GM18907 (cell line): ENCODE results near the gene SRSF4.
"Not testable (repeated sequence)": the region's sequence is repeated elsewhere in the genome, so short reads cannot be mapped to it uniquely, and the experiment has no call there.

Experiments
- ATAC-seq: cut with Tn5 transposase; IDR thresholded peaks from one replicate; pipeline ENCODE4 v1.9.1; 2021; ENCODE audit warnings: mild to moderate bottlenecking, moderate library complexity; ENCODE audit not compliant: unreplicated experiment

Gene SRSF4

GRCh38 chr1:29166291-29166878 lies 15.3 kb downstream of the SRSF4 start:
- ATAC-seq: no peak

- ATAC-seq: no peak
These were observed 17.1 kb downstream of the SRSF4 start for GRCh38 chr1:29164588-29164987.

DNA sequence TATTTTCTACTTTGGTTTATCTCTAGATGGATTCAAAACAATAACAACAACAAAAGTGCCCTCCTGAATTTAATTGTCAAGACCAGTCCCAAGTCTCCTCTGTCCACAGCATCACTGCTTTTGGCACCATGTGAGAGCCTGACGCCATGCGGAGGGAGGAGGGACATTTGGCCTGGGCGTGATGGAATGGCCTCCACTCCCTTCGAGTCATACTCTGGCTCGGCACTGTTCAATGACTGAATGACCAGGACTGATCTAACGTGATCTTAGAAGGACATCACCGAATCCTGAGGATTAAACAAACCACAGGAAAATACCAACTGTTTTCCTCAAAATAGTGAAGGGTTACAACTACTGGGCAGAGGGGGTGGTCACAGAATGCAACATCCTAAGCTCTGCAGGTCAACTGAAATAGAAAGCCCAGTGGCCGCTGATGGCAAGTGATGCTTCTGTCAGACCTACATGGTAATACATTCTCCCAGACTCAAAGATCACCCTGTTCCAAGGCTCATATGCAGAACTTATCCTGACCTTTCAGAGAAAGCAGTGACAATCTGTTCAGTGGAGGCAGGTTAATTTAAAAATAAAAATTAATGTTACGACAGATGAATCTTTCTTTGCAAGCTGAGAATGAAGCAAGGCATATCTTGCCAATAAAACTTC lies 19.1 kb downstream of the SRSF4 start:
- no peak for ATAC-seq

- no peak for ATAC-seq
These were observed 19.7 kb downstream of the SRSF4 start for GRCh38 chr1:29162025-29162424.

GRCh38 chr1:29159773-29160172 lies 21.9 kb downstream of the SRSF4 start:
- no peak for ATAC-seq

DNA sequence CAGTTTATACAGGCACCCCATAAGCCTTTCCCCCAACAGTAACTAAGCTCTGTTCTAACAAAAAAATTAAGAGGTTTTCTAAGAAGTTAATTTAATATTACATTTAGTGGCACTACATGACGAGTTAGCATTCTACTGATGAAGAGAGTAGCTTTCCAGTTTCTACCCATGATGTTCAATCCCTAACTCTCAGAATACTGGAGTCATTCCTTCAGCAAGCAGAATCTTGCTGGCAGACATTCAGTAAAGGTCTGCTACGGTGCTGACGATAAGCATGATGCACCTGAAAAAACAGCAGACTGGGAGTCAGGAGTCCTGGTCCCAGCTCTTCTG lies 24.5 kb downstream of the SRSF4 start:
- no peak for ATAC-seq

GRCh38 chr1:29156543-29157268 lies 25.0 kb downstream of the SRSF4 start:
- ATAC-seq: no peak

DNA sequence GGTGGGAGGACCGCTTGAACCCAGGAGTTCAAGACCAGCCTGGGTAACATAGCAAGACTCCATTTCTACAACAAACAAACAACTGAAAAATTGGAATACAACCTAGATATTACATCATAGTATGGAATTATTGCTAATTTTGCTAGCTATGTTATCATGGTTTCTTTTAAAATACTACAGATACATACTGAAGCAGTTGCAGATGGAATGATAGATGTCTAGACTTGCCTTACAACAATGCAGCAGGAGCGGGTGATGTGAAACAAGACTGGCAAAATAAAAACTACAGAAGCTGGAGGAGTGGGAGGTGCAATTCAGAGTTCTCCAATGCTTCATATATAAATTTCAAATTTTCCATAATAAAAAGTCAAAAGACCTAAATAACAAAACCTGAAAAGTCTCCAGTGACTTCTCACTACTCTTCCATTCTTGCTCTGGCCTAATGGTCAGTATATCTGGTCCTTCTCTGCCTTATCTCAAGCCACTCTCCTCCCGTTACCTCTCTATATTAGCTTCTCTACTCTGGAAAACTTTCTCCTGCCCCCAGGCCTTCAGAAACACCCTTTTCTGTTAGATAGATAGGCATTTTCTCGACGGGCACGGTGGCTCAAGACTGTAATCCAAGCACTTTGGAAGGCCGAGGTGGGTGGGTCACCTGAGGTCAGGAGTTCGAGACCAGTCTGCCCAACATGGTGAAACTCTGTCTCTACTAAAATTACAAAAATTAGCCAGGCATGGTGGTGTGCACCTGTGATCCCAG lies 29.5 kb downstream of the SRSF4 start:
- ATAC-seq: no peak

DNA sequence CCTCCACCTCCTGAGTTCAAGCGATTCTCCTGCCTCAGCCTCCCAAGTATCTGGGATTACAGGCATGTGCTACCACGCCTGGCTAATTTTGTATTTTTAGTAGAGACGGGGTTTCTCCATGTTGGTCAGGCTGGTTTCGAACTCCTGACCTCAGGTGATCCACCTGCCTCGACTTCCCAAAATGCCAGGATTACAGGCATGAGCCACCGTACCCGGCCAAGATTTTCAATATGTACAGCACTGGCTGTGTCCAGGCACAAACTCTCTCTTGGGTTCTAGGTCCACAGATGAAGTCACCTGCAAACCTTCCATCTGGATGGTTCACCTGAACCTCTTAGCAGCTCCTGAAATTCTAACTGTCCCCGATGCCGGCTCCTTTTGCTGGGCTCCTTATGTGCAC lies 31.4 kb downstream of the SRSF4 start:
- not testable (repeated sequence) for ATAC-seq

- no peak for ATAC-seq
These were observed 32.8 kb downstream of the SRSF4 start for GRCh38 chr1:29148656-29149491.

- no peak for ATAC-seq
These were observed 35.8 kb downstream of the SRSF4 start for GRCh38 chr1:29145739-29146437.

DNA sequence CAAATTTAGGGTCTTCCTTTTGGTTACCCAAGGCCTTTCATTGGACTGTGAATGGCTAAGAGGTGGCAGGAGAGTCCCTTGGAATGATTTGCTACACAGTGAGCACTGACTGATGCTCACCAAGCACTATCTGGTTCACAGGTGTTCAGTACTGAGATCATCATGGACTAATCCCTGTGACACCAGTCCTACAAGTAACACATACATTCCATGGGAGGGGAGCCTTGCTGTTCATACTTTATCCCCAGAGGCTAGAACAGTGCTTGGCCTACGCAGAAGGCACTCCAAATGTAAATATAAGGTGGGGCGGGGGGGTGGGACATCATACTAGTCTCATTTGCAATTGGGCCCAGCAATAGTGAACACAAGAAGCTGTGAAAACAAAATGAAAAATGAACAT lies 37.5 kb downstream of the SRSF4 start:
- no peak for ATAC-seq

DNA sequence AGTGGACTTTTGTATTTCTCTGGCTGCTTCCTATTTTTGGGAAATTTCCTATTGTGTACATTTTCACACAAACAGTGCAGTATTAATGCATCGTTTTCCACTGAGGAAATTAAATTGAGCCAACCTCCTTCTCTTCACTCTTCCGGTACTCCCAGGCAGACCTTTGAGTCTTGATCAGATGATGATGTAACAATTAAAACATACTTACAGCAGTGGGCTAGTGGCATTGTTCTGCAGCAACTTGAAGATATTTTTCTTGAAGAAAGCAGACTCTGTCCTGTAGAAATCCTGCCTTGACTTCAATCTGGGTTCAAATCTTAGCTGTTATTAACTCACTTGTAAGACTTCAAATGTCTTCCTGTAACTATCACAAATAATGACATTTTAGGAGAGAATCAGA lies 39.0 kb downstream of the SRSF4 start:
- ATAC-seq: no peak

DNA sequence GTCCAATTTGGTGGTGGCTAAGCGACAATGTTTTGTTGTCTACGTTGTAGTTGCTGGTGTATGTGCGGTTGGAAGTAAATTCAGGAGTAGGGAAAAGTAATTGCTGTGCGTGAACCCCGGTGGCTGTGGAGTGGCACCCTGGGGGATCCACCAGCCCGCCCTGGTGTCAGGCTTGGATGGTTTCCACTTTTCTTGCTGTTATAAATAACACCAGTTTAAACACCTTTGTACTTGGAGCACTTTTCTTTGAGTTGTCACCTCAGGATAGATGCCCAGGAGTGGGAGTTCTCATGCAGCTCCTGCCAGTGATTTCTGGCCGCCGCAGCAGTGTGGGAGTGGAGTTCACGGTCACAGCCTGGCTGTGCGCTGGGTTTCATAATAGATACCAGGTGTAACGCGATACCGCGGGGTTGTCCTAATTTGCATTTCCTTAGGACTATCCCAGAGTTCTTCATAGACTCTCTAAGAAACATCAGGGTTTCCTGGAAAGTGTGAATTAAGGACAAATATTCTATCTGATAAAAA lies 45.2 kb downstream of the SRSF4 start:
- no peak for ATAC-seq

DNA sequence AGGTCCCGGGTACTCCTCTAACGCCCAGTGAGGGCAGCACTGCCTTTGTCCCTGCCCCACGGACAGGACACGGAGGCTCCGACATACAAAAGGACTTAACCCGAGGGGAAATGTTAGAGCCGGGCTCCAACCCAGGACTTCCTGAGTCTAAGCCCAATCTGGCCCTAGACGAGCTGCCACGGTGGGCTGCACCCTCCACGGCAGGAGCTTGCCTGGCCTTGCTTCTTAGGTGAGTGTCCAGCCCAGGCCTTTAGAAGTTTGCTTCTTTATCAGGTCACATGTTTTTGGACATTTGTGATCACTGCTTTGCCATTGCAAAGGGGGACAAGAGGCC lies 47.0 kb downstream of the SRSF4 start:
- ATAC-seq: no peak

DNA sequence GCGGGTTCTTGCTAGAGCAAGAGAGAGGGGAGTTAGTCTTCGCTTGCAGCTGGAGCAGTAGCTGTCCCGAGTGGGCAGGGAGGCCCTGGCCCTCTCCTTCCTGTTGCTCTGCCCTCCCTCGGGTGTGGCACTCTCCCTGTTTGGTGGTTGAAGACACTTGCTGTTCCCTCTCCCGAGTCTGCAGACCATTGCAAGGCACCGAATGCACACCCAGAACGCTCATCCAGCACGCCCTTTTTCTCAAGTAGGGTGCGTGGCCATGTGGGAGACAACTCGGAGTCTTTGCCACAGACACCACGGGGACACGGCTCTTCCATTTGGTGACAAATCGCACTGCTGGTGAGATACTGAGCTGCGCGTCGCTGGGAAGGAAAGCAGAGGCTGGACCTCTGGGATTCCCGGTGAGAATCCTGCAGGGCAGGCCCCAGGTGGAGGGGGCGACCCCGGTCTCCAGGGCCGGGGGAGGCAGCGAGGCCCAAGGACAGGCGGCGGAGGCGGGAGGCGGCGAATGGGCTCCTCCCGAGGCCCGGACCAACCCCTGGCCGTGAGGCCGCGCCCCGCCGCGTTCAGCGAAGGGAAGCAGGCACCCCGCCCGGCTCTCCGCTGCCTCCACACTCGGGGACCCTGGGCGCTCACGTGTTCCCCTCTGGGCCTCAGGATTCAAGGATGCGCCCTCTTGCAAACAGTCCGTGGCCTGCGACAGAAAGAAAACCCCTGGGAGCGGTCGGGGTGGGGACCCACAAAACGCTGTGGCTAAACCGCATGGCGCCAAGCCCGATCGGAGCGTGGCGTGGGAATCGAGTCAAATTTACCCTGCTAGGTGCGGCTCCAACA lies 47.6 kb downstream of the SRSF4 start:
- no peak for ATAC-seq

- ATAC-seq: not testable (repeated sequence)
These were observed 50.6 kb downstream of the SRSF4 start for GRCh38 chr1:29131056-29131455.

DNA sequence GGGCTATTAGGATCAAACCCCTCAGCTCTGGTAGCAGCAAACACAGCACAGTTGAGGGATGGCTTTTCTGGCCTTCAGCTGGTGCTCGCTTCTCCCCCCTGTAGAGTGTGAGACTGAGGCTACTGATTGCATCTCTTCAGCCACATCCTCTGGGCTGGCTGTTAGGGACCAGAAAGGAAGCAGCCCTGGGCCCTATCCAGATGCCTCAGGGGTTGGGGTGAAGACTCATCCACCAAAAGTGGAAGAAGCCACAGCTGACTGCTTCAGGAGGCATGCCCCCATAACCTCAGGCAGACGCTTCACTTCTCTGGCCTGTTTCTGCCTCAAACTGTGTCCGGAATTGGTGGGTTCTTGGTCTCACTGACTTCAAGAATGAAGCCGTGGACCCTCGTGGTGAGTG lies 51.8 kb downstream of the SRSF4 start:
- no peak for ATAC-seq

- no peak for ATAC-seq
These were observed 53.0 kb downstream of the SRSF4 start for GRCh38 chr1:29128739-29129138.
